Stimulated activated CD8-positive, alpha-beta memory T cell treated with anti-CD3 and anti-CD28 coated beads, Interleukin-12 subunit alpha, Interleukin-12 subunit beta, amount 100 ng/mL, for 4 hours (primary cell): Measurements from ENCODE around the gene SDR42E1.
"Not testable (repeated sequence)": the region's sequence is repeated elsewhere in the genome, so short reads cannot be mapped to it uniquely, and the experiment has no call there.

ENCODE experiments used
- DNase-seq: peaks from one replicate; pipeline ENCODE4 v3.0.0-alpha.2; 2020; ENCODE audit warnings: low read depth

SDR42E1 gene

DNA sequence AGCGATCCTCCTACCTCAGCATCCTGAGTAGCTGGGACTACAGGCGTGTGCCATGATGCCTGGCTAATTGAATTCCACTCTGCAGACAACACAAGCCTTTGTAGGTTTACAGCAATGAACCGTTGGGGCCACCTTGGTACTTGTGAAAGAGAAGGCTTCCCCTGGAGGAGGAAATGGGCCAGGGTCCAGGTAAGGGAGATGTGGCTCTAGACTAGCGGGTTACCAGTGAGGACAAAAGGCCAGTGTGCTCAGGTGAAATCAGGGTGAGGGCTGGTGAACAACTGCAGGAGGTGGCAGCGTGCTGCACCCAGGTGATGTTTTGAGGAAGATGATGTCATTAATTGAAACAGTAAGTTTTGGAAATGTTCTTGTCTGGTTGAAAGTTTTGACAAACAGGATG is 6.7 kb downstream of the SDR42E1 start:
- DNase-seq, result no peak

DNA sequence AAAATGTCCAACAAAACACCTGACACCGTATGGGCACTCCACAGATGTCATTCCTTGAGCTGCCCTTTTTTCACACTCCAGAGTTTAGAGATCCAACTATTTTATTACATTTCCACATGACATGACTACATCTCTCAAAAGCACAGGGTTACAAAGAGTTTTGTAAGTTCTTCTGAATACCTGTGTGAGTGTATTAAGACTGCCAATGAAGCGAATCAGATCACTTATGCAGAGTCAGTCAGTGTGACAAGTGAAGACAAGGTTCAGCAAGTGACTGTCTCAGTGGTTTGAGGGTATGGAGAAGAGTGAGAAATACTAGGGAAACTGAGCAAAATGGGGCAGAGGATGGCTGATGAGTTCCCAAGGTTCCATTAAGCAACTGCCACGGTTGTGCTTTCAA is 8.4 kb downstream of the SDR42E1 start:
- no peak for DNase-seq

- no peak for DNase-seq
Observed at GRCh38 chr16:81997738-81998137, 13.5 kb downstream of the SDR42E1 start.

DNA sequence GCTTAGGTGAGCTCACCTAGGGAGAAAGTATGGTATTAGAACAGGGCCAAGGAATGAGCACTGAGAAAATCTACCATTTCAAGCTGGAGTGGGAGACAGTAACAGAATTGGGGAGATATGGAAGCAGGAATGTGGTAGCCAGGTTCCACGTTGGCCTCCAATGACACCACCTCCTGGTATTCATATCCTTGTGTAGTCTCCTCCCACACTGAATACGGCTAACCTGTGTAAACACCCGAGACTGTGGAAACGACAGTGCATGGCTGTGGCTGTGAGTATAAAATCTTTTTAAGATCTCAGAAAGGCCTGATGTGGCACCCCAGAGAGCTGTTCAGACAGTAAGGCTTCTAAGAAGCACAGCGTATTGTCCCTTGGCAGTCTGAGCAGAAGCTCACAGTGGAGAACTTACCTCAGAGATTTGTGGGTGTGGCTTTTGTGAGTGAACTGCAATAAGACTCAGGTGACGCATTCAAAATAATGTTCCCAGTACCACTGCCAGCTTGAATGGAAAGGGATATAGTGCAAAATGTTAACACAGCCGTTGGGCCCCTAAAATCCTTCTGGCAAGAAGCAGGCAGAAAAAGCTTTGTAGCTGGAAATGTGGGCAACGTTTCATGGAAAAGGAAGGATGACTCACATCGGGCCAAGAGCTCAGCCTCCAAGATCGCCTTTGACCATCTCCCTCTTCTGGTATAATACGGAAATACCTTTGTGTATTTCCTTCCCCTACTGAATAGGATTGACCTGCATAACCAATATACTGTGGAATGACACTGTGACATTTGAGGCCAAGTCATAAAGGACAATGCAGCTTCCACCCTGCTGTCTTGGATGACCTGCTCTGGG is 14.4 kb downstream of the SDR42E1 start:
- DNase-seq, result no peak

DNA sequence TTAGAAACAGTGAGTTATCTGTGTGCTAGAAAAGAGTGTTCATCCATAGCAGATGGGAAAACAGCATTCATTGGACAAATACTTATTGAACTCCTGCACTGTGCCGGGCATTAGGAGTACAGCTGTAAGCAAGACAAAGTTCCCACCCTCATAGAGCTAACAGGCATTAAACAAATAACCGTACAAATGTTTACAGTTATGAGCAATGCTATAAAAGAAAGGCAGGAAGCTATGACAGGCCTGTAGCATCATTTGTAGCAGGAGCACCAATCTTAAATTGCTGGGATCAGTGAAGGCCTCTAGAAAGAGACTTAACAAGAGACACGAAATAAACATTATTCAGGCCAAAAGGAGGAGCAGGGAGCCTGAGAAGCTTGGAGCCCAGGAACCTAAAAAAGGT is 15.6 kb downstream of the SDR42E1 start:
- no peak for DNase-seq

DNA sequence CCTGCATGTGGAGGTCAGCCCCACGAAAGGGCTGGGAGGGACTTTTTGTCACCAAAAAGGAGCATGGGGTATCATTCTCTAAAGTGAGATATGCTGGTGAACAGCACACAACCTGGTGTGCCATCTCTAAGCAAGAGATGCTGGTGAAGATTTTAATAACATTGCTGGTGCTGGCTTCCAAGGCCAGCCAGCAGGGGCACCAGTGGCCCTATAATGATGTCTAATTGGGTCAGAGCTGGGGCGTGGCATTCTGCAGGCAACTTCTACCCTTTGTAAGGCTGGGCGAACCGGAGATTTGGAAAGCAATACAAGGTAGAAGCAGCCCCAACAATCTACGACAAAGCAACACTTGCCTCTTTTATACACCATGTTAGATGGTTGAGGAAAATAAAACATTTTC is 16.8 kb downstream of the SDR42E1 start:
- no peak for DNase-seq

DNA sequence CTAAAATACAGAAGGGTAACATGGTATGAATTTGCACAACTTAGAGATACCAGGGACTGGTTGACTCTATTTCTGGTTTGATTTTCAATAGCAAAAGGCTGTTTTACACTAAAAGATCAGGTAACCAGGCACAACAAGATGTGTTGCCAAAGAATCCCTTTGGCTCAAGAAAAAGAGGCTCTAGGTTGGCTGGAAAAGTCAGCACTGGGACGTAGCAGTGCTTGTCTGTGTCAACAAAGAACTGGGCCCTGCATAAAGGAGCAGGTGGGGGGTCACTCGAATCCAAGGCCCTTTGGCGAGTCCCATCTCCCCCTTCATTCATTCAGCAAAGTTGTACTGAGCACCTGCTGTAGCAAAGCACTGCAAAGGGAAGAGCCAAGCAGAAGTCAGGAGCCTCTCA is 18.4 kb downstream of the SDR42E1 start:
- DNase-seq, result no peak

- no peak for DNase-seq
Observed at GRCh38 chr16:81987706-81988105, 23.6 kb downstream of the SDR42E1 start.

GRCh38 chr16:81987121-81987520 is 24.1 kb downstream of the SDR42E1 start:
- DNase-seq, result no peak

DNA sequence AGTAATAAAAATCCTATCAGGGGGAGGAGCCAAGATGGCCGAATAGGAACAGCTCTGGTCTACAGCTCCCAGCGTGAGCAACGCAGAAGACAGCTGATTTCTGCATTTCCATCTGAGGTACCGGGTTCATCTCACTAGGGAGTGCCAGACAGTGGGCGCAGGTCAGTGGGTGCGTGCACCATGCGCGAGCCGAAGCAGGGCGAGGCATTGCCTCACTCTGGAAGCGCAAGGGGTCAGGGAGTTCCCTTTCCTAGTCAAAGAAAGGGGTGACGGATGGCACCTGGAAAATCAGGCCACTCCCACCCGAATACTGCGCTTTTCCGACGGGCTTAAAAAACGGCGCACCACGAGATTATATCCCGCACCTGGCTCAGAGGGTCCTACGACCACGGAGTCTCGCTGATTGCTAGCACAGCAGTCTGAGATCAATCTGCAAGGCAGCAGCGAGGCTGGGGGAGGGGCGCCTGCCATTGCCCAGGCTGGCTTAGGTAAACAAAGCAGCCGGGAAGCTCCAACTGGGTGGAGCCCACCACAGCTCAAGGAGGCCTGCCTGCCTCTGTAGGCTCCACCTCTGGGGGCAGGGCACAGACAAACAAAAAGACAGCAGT is 33.8 kb downstream of the SDR42E1 start:
- DNase-seq, result not testable (repeated sequence)

DNA sequence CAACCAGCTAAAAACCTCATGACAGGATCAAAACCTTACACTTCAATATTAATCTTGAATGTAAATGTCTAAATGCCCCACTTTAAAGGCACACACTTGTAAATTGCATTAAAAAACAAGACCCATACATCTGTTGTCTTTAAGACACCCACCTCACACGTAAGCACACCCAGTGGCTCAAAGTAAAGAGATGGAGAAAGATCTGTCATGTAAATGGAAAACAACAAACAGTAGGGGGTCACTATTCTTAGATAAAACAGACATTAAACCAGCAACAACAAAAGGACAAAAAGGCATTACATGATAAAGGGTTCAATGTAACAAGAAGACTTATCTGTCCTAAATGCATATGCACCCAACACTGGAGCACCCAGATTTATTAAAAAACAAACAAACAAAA is 35.6 kb downstream of the SDR42E1 start:
- DNase-seq, result no peak

DNA sequence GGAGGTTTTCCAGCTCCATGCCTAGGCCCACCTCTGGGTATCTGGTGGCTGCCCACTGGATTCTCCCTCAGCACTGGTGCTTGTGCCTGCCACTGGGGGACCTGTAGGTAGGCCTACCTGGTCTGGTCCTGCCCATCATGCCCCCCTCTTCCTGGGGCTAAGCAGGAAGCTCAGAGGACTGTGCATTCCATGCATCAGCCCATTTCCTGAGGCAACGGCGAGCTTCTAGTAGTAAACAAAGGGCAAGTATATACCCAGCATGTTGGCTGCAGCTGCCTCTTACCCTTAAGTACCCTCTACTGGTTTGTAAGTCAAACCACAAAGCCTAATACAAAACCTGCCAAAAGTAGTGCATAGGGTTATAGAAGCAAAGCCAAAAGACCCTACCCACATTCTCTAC is 37.5 kb downstream of the SDR42E1 start:
- no peak for DNase-seq

- DNase-seq, result no peak
Observed at GRCh38 chr16:81971853-81972252, 39.4 kb downstream of the SDR42E1 start.

- no peak for DNase-seq
Observed at GRCh38 chr16:81967358-81967757, 43.9 kb downstream of the SDR42E1 start.

- no peak for DNase-seq
Observed at GRCh38 chr16:81964808-81965207, 46.5 kb downstream of the SDR42E1 start.

- no peak for DNase-seq
Observed at GRCh38 chr16:81956213-81956948, 54.9 kb downstream of the SDR42E1 start.

DNA sequence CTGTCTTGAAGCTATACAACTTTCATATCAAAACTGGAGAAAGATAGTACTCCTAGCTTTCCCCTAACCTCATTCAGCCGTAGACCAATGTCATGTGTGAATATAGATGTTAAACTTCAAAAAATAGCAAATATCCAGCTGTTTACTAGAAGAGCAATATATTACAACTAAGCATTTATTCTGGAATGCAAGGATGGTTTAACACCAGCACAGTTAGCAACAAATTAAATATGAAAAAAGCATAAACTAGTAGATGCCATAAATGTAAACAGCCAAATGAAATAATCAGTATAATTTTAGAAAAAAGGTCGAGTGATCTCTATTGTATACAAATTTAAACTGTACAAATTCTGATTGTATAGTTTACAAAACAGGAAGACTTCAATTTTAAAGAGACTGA is 59.7 kb downstream of the SDR42E1 start:
- DNase-seq, result no peak

GRCh38 chr16:81946206-81946605 is 65.1 kb downstream of the SDR42E1 start:
- DNase-seq, result no peak

DNA sequence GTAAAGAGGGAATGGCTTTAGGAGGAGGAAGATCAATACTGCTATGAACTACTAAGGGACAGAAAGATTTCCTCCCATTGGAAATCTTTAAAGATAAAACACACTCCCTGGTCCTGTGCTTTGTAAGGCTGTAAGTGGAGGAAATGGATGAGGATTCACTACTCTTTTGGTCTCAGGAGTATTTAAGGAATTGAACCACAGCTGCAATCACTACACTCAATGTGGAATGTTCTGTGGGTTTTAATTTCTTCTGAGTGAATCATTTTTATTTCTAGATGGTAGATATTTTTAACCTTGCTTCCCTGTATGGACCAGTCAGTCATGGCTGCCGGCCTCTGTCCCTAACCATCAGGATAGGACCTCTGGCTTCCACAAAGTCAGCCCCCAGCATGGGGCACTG is 65.6 kb downstream of the SDR42E1 start:
- no peak for DNase-seq

GRCh38 chr16:81942007-81942601 is 69.2 kb downstream of the SDR42E1 start:
- DNase-seq, result no peak

DNA sequence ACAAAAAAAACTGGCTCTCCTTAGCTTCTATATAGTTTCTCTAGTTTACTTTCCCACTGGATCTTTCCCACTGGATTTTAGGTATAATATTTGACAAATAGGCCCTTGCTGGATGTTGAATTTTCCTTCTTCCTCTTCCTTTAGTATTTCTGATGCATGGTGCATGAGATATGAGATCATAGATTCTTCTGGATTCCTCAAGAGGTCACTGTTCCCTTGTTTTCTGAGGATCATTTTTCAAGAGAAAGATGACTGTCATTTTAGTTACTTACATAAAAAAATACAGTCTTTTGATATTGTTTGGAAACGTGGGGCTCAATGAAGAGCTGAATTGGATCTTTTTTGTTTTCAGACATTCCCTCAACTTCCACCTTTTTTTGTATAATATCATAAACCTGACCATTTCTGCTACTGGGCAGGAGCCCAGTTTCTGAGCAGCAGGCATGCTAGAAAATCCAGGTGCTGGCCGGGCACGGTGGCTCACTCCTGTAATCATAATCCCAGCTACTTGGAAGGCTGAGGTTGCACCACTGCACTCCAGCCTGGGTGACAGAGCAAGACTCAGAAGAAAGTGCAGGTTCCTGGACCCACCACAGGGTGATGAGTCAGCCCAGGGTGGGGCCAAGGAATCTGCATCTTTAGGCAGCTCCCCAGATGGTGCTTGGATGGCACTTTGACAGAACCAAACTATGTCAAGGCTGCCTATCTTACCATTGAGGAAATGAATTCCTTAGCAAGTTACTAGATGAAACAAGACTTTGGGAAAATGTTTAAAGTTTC is 70.3 kb downstream of the SDR42E1 start:
- no peak for DNase-seq
